BJ (cell line): ENCODE data around the gene PTRHD1. TPM values are rescaled to one million over a fixed set of nuclear protein-coding genes. Genes with fewer than 3 reads are reported as not detected.

Experiments
- CTCF ChIA-PET: fragments of 350-600 bp; formaldehyde crosslinking; extraction: SDS; loops from one replicate; lab custom pipeline; 2021; ENCODE audit warnings: antibody characterized with exemption, inconsistent platforms; lab: Yijun Ruan, JAX
- POLR2A ChIA-PET: fragments of 300-600 bp; sonication (Branson Sonifier 250); formaldehyde crosslinking; extraction: SDS; loops from one replicate; lab custom pipeline; 2021; ENCODE audit warnings: antibody characterized with exemption; lab: Charles Lee
- DNase-seq: peaks from one replicate; pipeline ENCODE4 v3.0.0-alpha.2; 2011; ENCODE audit warnings: low read depth
- H3K27me3 ChIP-seq: 2 replicates; pipeline ENCODE4 v1.6.0; 2011; ENCODE audit warnings: low read length; ENCODE audit not compliant: control insufficient read depth, insufficient read depth
- H3K36me3 ChIP-seq: 2 replicates; pipeline ENCODE4 v1.5.1; 2011; ENCODE audit warnings: low read length; ENCODE audit not compliant: control insufficient read depth, insufficient read depth
- H3K4me3 ChIP-seq: 2 replicates; pipeline ENCODE4 v1.5.1; 2011; ENCODE audit warnings: low read depth, mild to moderate bottlenecking, control low read depth, low read length
- polyA plus RNA-seq: library from polyadenylated mRNA; depleted of rRNA; stranded (reverse); fragments of >200 nt; gene quantifications from 2 replicates; pipeline ENCODE4 v1.2.3, GENCODE V29; 2011
- TF ChIP-seq, protein P1 (sequence below): IDR thresholded peaks from 2 replicates; pipeline ENCODE4 v1.5.1; 2011; ENCODE audit warnings: low read depth, mild to moderate bottlenecking, control low read depth, inconsistent platforms, low read length, moderate library complexity; ENCODE audit not compliant: insufficient read depth

The PTRHD1 gene
- polyA plus RNA-seq, 1 experiment, result 44.5 TPM

DNA sequence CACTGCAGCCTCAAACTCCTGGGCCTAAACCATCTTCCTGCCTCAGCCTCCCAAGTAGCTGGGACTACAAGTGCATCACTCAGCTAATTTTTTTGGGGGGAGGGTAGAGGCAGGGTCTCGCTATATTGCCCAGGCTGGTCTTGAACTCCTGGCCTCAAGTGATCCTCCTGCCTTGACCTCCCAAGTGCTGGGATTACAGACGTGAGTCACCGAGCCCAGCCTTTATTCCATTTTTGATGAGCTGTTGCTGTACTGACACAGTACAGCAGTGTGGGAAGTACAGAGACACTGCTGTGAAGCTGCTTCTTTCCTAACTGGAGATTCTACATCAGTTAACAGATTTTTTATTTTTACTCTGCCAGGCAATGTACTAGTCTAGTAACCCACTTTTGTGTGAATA lies 18.8 kb downstream of the PTRHD1 start:
- Histone ChIP-seq H3K4me3 (no peak overlapping the region), H3K36me3 (no peaks in the 10 kb centered on the region), H3K27me3 (no peaks in the 10 kb centered on the region)
- POLR2A ChIA-PET, result no interaction called here
- CTCF ChIA-PET, result interaction anchor here (1.8 to 2.2 kb wide), 2 partner anchors 12 to 17 kb away, joined by 4 to 11 read pairs; no protein-coding TSS in a partner anchor
- no peak for DNase-seq
- TF ChIP-seq, protein P1, sequence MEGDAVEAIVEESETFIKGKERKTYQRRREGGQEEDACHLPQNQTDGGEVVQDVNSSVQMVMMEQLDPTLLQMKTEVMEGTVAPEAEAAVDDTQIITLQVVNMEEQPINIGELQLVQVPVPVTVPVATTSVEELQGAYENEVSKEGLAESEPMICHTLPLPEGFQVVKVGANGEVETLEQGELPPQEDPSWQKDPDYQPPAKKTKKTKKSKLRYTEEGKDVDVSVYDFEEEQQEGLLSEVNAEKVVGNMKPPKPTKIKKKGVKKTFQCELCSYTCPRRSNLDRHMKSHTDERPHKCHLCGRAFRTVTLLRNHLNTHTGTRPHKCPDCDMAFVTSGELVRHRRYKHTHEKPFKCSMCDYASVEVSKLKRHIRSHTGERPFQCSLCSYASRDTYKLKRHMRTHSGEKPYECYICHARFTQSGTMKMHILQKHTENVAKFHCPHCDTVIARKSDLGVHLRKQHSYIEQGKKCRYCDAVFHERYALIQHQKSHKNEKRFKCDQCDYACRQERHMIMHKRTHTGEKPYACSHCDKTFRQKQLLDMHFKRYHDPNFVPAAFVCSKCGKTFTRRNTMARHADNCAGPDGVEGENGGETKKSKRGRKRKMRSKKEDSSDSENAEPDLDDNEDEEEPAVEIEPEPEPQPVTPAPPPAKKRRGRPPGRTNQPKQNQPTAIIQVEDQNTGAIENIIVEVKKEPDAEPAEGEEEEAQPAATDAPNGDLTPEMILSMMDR, result no peak

DNA sequence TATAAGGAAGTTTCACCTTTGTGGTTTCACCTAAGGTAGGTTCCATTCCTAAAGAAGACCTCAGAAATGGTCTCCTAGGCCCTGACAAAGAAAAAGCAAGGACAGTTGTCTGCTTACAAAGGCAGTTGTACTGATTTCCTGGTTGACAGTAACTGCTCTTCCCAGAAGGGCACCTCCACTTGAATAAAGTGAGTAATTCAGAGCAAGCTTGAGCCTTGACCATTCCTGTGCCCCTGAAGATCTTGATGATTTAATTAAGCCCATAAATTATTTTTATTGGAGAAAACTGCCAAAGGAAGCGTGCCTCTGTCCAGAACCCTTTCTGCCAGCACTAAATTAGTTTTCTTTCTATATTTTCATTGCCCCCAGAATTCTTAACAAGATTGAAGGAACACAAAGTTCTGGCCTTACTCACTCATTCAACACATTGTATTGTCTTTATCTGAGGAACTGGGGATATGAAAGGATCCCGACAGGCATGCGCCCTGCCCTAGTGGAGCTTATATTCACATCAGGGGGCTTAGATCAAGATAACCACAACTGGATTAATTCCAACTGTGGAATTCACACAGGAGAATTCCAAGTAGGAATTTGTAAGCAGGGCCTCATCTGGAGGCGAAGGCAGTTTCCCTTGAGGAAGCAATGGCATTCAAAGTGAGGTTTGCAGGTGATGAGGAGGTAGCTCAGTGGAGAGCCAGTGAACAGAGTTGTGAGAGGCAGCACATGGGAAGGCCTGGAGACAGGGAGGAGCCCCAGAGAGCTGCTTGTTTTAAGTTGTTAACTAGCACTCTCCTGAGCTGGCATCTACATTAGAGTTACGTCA lies 21.2 kb downstream of the PTRHD1 start:
- DNase-seq, result no peak
- POLR2A ChIA-PET, result interaction anchor here (0.6 kb wide), 1 partner anchor 446 kb away, joined by 12 read pairs; no protein-coding TSS in a partner anchor
- TF ChIP-seq, protein P1, result no peak
- CTCF ChIA-PET, result no interaction called here
- H3K36me3 ChIP-seq, result peaks cover 2% of the 10 kb centered on the region; the same call in 1 of the 2 replicates
- H3K27me3 ChIP-seq, result no peaks in the 10 kb centered on the region
- H3K4me3 ChIP-seq, result no peak overlapping the region

DNA sequence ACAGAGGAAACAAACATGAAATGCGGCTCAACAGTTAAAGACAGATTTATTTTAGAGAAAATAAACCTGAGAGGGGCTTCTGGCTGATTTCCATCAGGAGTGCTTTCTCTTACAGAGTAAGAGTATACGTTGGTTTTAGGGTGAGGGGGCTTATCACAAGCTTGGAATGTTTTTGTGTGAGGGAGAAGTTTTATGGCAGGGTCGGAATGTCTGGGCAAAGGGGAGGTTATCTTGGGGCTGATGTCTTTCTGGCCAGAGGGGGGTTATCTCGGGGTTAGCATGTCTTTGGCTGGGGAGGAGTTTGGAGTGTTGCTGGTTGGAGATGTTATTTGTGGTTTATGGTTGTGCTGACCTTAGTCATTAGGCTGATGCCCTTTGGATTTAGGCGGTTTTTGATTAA lies 22.1 kb downstream of the PTRHD1 start:
- Histone ChIP-seq H3K4me3 (no peak overlapping the region), H3K27me3 (no peaks in the 10 kb centered on the region), H3K36me3 (peaks cover 2% of the 10 kb centered on the region; the same call in 1 of the 2 replicates)
- no peak for DNase-seq
- ChIA-PET POLR2A (no interaction called here), CTCF (no interaction called here)
- TF ChIP-seq, protein P1, result no peak

DNA sequence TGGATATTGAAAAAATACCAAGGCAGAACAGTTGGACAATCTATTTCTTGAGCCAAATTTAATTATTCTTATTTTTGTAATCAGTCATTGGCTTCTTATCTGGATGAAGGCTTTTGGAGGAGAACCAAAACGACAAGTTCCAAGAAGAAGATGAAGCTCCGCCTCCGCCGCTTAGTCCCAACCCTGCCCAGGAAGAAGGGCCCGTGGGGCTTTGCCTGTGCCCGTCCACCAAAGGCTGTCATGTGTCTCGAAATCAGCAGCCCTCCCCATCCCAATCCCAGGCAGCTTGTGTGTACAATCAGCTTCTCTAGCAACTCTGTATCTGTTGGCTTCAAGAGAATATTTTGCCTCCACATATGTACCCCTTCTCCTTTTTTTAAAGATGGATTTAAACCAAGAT lies 24.6 kb downstream of the PTRHD1 start:
- peaks cover 2% of the 10 kb centered on the region; the same call in 1 of the 2 replicates for H3K36me3 ChIP-seq
- H3K4me3 ChIP-seq, result no peak overlapping the region
- CTCF ChIA-PET, result interaction anchor here (1.1 kb wide), 1 partner anchor 24 kb away, joined by 3 read pairs; no protein-coding TSS in a partner anchor
- DNase-seq, result no peak
- no peaks in the 10 kb centered on the region for H3K27me3 ChIP-seq
- POLR2A ChIA-PET, result no interaction called here
- TF ChIP-seq, protein P1, result no peak

DNA sequence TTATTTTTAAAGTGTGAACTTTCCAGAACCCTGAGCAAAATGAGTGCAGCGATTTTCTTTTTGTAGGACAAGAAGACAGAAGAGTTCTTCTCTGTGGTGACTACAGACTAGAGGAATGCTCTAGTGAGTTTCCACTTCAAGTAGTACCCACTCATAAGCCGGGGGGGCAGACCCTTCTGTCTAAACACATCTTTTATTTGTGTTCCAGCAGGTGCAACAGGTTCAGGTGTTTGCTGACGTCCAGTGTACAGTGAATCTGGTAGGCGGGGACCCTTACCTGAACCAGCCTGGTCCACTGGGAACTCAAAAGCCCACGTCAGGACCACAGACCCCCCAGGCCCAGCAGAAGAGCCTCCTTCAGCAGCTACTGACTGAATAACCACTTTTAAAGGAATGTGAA lies 25.2 kb downstream of the PTRHD1 start:
- H3K36me3 ChIP-seq, result peaks cover 3% of the 10 kb centered on the region; the same call in 1 of the 2 replicates
- TF ChIP-seq, protein P1, result no peak
- POLR2A ChIA-PET, result no interaction called here
- no peaks in the 10 kb centered on the region for H3K27me3 ChIP-seq
- CTCF ChIA-PET, result interaction anchor here (1.1 to 1.3 kb wide), 2 partner anchors 24 to 25 kb away, joined by 3 to 4 read pairs; partner anchors contain the start of genes CENPO and PTRHD1
- no peak for DNase-seq
- H3K4me3 ChIP-seq, result no peak overlapping the region
